ENCODE measurements around the gene COL6A3. TPM values are rescaled to one million over a fixed set of nuclear protein-coding genes. Genes with fewer than 3 reads are reported as not detected.

COL6A3 gene
- total and polyA plus RNA-seq, 2 of the 13 experiments (the other 11 are each of a cell fraction or from before 2014, with no cell fraction given): 0.03 TPM; not detected in 1

GRCh38 chr2:237290261-237290660 is 123.7 kb downstream of the COL6A3 start:
- no peaks in the 10 kb centered on the region for H3K9me3 ChIP-seq (ENCODE audit: low read length)
- H4K20me1 ChIP-seq (ENCODE audit: insufficient read depth, low read length): no peaks in the 10 kb centered on the region
- no peak overlapping the region for H2AFZ ChIP-seq (ENCODE audit: low read length)
- ChIA-PET CTCF (ENCODE audit: low intra/inter-chr PET ratio, low total read pairs) (no interaction called here), POLR2A (no interaction called here)
- in situ Hi-C loops (cut with HindIII; ENCODE audit: extremely low pct_ligation_motif_present, low pct_unique_long_range_greater_than_20kb) (no loop called here), intact Hi-C loops (cut with micrococcal nuclease; ENCODE audit: unreplicated experiment) (no loop called here)
- H3K27me3 ChIP-seq (ENCODE audit: control insufficient read depth in 1 of 2, insufficient read depth in 2 of 2, low read length in 2 of 2): peaks cover 0 to 23% of the 10 kb centered on the region in 2 experiments; a peak in 4 of 5 replicates
- H3K4me2 ChIP-seq (ENCODE audit: low read depth, low read length): no peak overlapping the region
- WGBS (ENCODE audit: low lambda C conversion rate): 68% methylated on average over 12 of the region's 12 CpGs
- no peak for DNase-seq (ENCODE audit: low spot score)
- H3K9ac ChIP-seq (ENCODE audit: insufficient read depth, low read depth, low read length): no peak overlapping the region
- peaks cover 11% of the 10 kb centered on the region for H3K4me1 ChIP-seq (ENCODE audit: insufficient read depth, low read length)
- no peak overlapping the region for H3K4me3 ChIP-seq (replicated peaks in 1 of 3; ENCODE audit: insufficient read depth in 1 of 3, low read depth in 2 of 3, low read length in 3 of 3)
- H3K79me2 ChIP-seq (ENCODE audit: insufficient read depth, low read length): no peaks in the 10 kb centered on the region
- ATAC-seq: no peak
- no TSS peak for BruUV-seq (replicated peaks)
- TF ChIP-seq ZNF563 (CRISPR knock-in tag; IDR thresholded peaks at IDR 0.05) (no peak), PRDM15 (CRISPR knock-in tag; IDR thresholded peaks at IDR 0.05) (no peak), PCBP2 (optimal IDR thresholded peaks at IDR 0.05; ENCODE audit: low read depth, low read length, poor library complexity, severe bottlenecking) (no peak), CREBL2 (CRISPR knock-in tag; IDR thresholded peaks at IDR 0.05; ENCODE audit: borderline replicate concordance) (no peak), CHD4 (IDR thresholded peaks at IDR 0.05; ENCODE audit: borderline replicate concordance, low read length) (no peak), ZNF101 (CRISPR knock-in tag; IDR thresholded peaks at IDR 0.05; ENCODE audit: borderline replicate concordance, low read depth) (no peak)
- TF ChIP-seq, protein P1, sequence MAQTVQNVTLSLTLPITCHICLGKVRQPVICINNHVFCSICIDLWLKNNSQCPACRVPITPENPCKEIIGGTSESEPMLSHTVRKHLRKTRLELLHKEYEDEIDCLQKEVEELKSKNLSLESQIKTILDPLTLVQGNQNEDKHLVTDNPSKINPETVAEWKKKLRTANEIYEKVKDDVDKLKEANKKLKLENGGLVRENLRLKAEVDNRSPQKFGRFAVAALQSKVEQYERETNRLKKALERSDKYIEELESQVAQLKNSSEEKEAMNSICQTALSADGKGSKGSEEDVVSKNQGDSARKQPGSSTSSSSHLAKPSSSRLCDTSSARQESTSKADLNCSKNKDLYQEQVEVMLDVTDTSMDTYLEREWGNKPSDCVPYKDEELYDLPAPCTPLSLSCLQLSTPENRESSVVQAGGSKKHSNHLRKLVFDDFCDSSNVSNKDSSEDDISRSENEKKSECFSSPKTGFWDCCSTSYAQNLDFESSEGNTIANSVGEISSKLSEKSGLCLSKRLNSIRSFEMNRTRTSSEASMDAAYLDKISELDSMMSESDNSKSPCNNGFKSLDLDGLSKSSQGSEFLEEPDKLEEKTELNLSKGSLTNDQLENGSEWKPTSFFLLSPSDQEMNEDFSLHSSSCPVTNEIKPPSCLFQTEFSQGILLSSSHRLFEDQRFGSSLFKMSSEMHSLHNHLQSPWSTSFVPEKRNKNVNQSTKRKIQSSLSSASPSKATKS (CRISPR knock-in tag; IDR thresholded peaks at IDR 0.05): no peak
- TF ChIP-seq, protein P2, sequence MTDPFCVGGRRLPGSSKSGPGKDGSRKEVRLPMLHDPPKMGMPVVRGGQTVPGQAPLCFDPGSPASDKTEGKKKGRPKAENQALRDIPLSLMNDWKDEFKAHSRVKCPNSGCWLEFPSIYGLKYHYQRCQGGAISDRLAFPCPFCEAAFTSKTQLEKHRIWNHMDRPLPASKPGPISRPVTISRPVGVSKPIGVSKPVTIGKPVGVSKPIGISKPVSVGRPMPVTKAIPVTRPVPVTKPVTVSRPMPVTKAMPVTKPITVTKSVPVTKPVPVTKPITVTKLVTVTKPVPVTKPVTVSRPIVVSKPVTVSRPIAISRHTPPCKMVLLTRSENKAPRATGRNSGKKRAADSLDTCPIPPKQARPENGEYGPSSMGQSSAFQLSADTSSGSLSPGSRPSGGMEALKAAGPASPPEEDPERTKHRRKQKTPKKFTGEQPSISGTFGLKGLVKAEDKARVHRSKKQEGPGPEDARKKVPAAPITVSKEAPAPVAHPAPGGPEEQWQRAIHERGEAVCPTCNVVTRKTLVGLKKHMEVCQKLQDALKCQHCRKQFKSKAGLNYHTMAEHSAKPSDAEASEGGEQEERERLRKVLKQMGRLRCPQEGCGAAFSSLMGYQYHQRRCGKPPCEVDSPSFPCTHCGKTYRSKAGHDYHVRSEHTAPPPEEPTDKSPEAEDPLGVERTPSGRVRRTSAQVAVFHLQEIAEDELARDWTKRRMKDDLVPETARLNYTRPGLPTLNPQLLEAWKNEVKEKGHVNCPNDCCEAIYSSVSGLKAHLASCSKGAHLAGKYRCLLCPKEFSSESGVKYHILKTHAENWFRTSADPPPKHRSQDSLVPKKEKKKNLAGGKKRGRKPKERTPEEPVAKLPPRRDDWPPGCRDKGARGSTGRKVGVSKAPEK (CRISPR knock-in tag; IDR thresholded peaks at IDR 0.05; ENCODE audit: borderline replicate concordance): no peak
- no peak for FAIRE-seq
- no peak overlapping the region for H3K27ac ChIP-seq (ENCODE audit: extremely low read length, insufficient read depth, low read length)
- no peaks in the 10 kb centered on the region for H3K36me3 ChIP-seq (replicated peaks in 1 of 2; ENCODE audit: control insufficient read depth in 1 of 2, insufficient read depth in 2 of 2, low read length in 2 of 2)

All from HepG2 (cell line).